GM04503 (cell line): ENCODE results near the gene TRIM62.

ENCODE experiments used
- DNase-seq: peaks from one replicate; pipeline ENCODE4 v3.0.0-alpha.2; 2012; ENCODE audit warnings: low read depth

Gene TRIM62

DNA sequence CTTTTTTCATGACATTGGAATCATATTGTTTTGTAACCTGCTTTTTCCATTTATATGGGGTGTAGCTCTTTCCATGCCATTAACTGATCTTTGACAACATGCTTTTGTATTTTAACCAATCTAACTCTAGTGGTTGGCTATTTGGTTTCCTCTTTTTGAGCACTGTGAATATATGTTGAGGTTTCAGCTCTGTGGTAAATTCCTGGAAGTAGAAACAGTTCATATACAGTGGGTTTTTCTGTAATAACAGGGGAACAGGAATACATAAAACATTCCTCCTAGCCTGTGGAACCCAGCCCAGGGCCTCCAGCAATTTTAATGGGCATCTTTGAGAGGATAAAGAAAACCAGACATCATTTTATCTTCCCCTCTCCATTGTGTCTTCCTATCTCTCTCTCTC lies 83.5 kb downstream of the TRIM62 start:
- no peak for DNase-seq

DNA sequence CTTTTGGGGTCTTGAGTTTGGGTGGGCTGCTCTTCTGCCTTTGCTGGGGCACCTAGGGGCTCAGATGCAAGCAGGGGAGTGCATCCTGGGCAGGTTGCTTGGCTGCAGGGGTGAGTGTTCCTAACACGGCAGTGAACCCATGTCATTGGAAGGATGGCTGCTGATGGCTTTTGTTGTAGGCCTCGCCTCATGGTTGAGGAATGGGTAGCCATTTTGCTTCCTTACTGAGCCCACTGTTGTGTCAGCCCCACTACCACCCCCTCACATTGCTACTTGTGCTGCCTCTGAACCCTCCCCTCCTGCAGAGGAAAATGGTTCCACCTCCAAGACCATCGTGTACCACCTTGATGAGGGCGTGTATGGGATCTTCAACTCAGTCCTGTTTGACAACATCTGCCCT lies 84.1 kb downstream of the TRIM62 start:
- DNase-seq = no peak

DNA sequence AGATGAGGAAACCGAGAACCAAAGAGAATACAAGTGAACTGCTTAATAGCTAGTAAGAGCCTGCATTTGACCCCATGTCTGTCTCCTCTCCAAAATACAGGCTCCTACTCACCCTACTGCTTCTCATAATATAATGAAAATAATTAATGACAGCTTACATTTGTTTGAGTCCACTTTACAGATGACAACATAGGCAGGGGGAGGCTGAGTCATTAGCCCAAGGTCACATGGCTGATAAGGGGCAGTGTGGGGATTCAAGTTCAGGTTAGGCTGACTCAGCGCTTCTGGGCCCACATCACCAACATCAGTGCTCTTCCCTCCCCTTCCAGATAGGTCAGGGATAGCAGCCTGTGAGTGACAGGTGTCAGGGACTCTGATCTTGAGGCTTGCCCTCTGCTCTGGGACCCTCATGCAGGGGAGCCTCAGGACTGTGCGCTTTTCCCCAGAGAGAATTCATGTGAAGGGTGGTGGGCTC lies 84.7 kb downstream of the TRIM62 start:
- no peak for DNase-seq

DNA sequence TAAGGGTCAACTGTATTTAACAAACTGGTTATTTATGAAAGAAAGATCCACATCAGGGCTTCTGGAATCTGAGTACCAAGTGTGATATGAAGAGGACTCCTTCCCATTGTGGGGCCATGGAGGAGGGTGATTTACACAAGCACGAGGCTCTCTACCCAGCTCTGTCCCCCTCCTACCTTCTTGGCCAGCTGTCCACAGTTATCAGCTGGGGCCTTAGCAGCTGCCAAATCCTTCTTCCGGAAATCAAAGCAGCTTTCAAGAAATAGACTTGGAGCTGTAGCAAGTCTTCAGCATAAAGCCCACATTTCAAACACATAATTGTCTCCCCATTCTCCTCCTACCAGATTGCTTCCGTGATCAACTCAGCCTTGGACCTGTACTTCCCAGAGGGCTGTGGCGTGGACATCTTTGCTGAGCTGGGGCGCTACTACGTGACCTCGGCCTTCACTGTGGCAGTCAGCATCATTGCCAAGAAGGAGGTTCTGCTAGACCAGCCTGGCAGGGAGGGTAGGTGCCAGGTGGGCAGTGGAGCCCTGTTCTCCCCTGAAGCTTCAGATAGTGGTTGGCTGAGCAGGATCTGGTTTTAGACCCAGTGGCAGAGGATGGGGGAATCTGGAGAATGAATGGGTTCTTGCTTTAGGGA lies 85.4 kb downstream of the TRIM62 start:
- no peak for DNase-seq
